Mesendoderm (in vitro differentiated cells): ENCODE data around the gene KRTAP13-4.
A peak's percentile ranks its signal among the peaks of the same experiment; 100 is the strongest.

Experiments
- DNase-seq: peaks from one replicate; pipeline ENCODE4 v3.0.0; 2013
- H2AK5ac ChIP-seq: 2 replicates; pipeline ENCODE4 v1.6.1; 2013; ENCODE audit warnings: low read length, inconsistent platforms
- H2BK120ac ChIP-seq: 2 replicates; pipeline ENCODE4 v1.6.1; 2013; ENCODE audit warnings: low read depth, mild to moderate bottlenecking, low read length, moderate library complexity, mixed read lengths
- H2BK15ac ChIP-seq: replicated peaks from 2 replicates; pipeline ENCODE4 v1.6.1; 2013; ENCODE audit warnings: low read depth, mild to moderate bottlenecking, moderate library complexity
- H2BK5ac ChIP-seq: 2 replicates; pipeline ENCODE4 v1.6.1; 2013; ENCODE audit warnings: low read length, inconsistent platforms
- H3K18ac ChIP-seq: 2 replicates; pipeline ENCODE4 v1.6.1; 2013; ENCODE audit warnings: mild to moderate bottlenecking, low read length, mixed read lengths
- H3K23ac ChIP-seq: one replicate; pipeline ENCODE4 v1.6.1; 2013; ENCODE audit warnings: low read length
- H3K27ac ChIP-seq: 2 replicates; pipeline ENCODE4 v1.5.1; 2013; ENCODE audit warnings: low read depth, mild to moderate bottlenecking, inconsistent platforms, low read length, moderate library complexity
- H3K27me3 ChIP-seq: 2 replicates; pipeline ENCODE4 v1.6.1; 2013; ENCODE audit warnings: low read length, control low read depth, mild to moderate bottlenecking, inconsistent platforms; ENCODE audit not compliant: insufficient read depth, poor library complexity
- H3K36me3 ChIP-seq: 2 replicates; pipeline ENCODE4 v1.6.1; 2013; ENCODE audit warnings: low read length, inconsistent platforms; ENCODE audit not compliant: control insufficient read depth, insufficient read depth
- H3K4ac ChIP-seq: one replicate; pipeline ENCODE4 v1.6.1; 2013; ENCODE audit warnings: low read depth, mild to moderate bottlenecking, low read length, moderate library complexity
- H3K4me1 ChIP-seq: 2 replicates; pipeline ENCODE4 v1.6.1; 2013; ENCODE audit warnings: low read depth, low read length, inconsistent platforms; ENCODE audit not compliant: control insufficient read depth
- H3K4me2 ChIP-seq: 2 replicates; pipeline ENCODE4 v1.6.1; 2013; ENCODE audit warnings: low read length
- H3K4me3 ChIP-seq: 2 replicates; pipeline ENCODE4 v1.5.1; 2013; ENCODE audit warnings: mild to moderate bottlenecking, low read length
- H3K56ac ChIP-seq: one replicate; pipeline ENCODE4 v1.6.1; 2013; ENCODE audit warnings: low read length
- H3K79me1 ChIP-seq: 2 replicates; pipeline ENCODE4 v1.6.1; 2013; ENCODE audit warnings: low read length, inconsistent platforms
- H3K79me2 ChIP-seq: 2 replicates; pipeline ENCODE4 v1.6.1; 2013; ENCODE audit warnings: mild to moderate bottlenecking, low read length; ENCODE audit not compliant: control insufficient read depth, insufficient read depth
- H3K9ac ChIP-seq: 2 replicates; pipeline ENCODE4 v1.6.1; 2013; ENCODE audit warnings: low read length, inconsistent platforms
- H4K5ac ChIP-seq: one replicate; pipeline ENCODE4 v1.6.1; 2013; ENCODE audit warnings: low read length
- H4K8ac ChIP-seq: one replicate; pipeline ENCODE4 v1.6.1; 2013; ENCODE audit warnings: low read depth, mild to moderate bottlenecking, control low read depth, low read length, moderate library complexity
- WGBS: extraction: QIAGEN DNeasy Blood & Tissue Kit; methylation state at CpG from one replicate; pipeline ENCODE4 v1.1.7; 2013; ENCODE audit warnings: low lambda C conversion rate, missing lambda C conversion rate; ENCODE audit not compliant: insufficient coverage; ENCODE audit errors: extremely low coverage; 5-methylcytosine and 5-hydroxymethylcytosine counted together

The KRTAP13-4 gene

GRCh38 chr21:30443226-30443625 is 13.2 kb downstream of the KRTAP13-4 start:
- H3K27ac ChIP-seq, result no peak overlapping the region
- H3K4ac ChIP-seq, result no peak overlapping the region
- H3K9ac ChIP-seq, result no peak overlapping the region
- no peak overlapping the region for H3K4me2 ChIP-seq
- H2AK5ac ChIP-seq, result no peak overlapping the region
- no peak overlapping the region for H3K18ac ChIP-seq
- no peaks in the 10 kb centered on the region for H3K36me3 ChIP-seq
- H3K23ac ChIP-seq, result no peak overlapping the region
- no peaks in the 10 kb centered on the region for H3K79me2 ChIP-seq
- H3K56ac ChIP-seq, result no peak overlapping the region
- H3K4me1 ChIP-seq, result no peaks in the 10 kb centered on the region
- no peaks in the 10 kb centered on the region for H3K79me1 ChIP-seq
- no peak overlapping the region for H2BK120ac ChIP-seq
- no peak for DNase-seq
- no peaks in the 10 kb centered on the region for H3K27me3 ChIP-seq
- H2BK15ac ChIP-seq, result no peak overlapping the region
- H3K4me3 ChIP-seq, result no peak overlapping the region
- no peak overlapping the region for H4K8ac ChIP-seq
- no peak overlapping the region for H2BK5ac ChIP-seq
- H4K5ac ChIP-seq, result no peak overlapping the region

DNA sequence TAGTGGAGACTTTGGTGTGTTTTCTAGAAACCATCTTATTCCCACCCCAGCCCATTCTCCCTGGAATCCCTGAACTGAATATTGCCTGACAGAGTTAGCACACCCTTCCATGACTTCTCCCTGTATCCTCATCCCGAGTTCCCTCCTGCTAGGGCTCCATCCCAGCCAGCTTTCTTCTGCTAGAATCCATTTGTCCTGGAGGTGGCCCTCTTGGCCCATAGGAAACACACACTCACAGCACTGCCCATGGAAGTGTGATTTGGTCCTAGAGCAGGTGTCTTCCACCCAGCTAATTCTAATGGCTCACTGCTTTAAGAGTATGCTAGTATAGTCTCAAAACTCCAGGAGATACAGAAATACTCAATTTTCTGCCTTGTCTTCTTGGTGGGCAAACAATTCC is 14.2 kb downstream of the KRTAP13-4 start:
- no CpG with 5 or more reads among the region's 1 CpG for WGBS

DNA sequence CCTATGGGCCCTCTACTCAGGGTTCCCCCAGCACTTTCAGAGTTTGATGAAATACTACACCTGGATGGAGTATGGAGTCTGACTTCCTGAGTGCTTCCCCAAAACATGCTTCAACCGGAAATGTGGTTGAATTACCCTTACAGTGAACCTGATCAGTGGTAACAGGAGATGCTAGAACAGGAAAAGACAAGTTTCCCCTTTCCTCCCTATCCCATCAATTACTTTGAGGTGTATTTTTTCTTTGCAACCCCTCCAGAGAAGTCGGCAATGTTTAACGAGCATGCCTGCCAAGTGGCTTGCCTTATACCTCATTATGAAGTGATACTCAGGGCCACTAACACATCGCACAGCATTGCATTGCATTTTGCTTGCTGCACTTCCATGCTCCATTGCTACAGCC is 17.0 kb downstream of the KRTAP13-4 start:
- no CpG with 5 or more reads among the region's 4 CpGs for WGBS

More for the DNA sequence above, 14.2 kb downstream of the KRTAP13-4 start:
- no peaks in the 10 kb centered on the region for H3K4me1 ChIP-seq
- no peak overlapping the region for H3K4ac ChIP-seq
- H3K56ac ChIP-seq, result no peak overlapping the region
- no peak overlapping the region for H3K4me2 ChIP-seq
- H2BK120ac ChIP-seq, result no peak overlapping the region
- peak; percentile 15 for DNase-seq
- no peak overlapping the region for H3K23ac ChIP-seq
- no peaks in the 10 kb centered on the region for H3K27me3 ChIP-seq
- H2BK5ac ChIP-seq, result no peak overlapping the region
- no peak overlapping the region for H2AK5ac ChIP-seq
- no peak overlapping the region for H4K8ac ChIP-seq
- no peaks in the 10 kb centered on the region for H3K36me3 ChIP-seq
- no peak overlapping the region for H3K9ac ChIP-seq
- H2BK15ac ChIP-seq, result no peak overlapping the region
- H3K27ac ChIP-seq, result no peak overlapping the region
- no peak overlapping the region for H4K5ac ChIP-seq
- no peaks in the 10 kb centered on the region for H3K79me1 ChIP-seq
- no peak overlapping the region for H3K4me3 ChIP-seq
- H3K18ac ChIP-seq, result no peak overlapping the region
- no peaks in the 10 kb centered on the region for H3K79me2 ChIP-seq

DNA sequence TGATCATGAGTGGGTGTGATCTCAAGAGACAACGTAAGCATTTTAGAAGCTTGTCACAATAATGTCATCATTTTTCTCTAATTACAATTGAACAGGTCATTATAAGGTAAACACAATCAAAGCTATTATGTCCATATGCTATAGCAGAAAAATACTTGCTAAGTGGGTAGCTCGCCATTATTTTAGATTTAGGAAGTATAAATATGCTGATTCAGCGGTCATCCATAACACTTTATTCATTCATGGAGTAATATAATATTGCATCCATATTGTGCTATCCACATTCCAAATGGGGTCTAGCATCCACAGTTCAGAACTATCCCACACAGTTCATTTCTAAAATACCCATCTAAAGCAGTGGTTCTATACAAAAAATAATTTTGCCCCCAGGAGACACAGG is 18.5 kb downstream of the KRTAP13-4 start:
- no peak overlapping the region for H2BK120ac ChIP-seq
- no peaks in the 10 kb centered on the region for H3K4me1 ChIP-seq
- H3K27ac ChIP-seq, result no peak overlapping the region
- H3K23ac ChIP-seq, result no peak overlapping the region
- H2AK5ac ChIP-seq, result no peak overlapping the region
- H3K4me2 ChIP-seq, result no peak overlapping the region
- no peak overlapping the region for H3K4me3 ChIP-seq
- no peaks in the 10 kb centered on the region for H3K79me2 ChIP-seq
- no peak overlapping the region for H2BK15ac ChIP-seq
- no peaks in the 10 kb centered on the region for H3K36me3 ChIP-seq
- no peak overlapping the region for H2BK5ac ChIP-seq
- no peak overlapping the region for H4K5ac ChIP-seq
- no peak overlapping the region for H3K9ac ChIP-seq
- no peak for DNase-seq
- no CpG with 5 or more reads among the region's 3 CpGs for WGBS
- H3K79me1 ChIP-seq, result no peaks in the 10 kb centered on the region
- H3K4ac ChIP-seq, result no peak overlapping the region
- no peaks in the 10 kb centered on the region for H3K27me3 ChIP-seq
- no peak overlapping the region for H3K56ac ChIP-seq
- no peak overlapping the region for H3K18ac ChIP-seq
- H4K8ac ChIP-seq, result no peak overlapping the region

More for the DNA sequence above, 17.0 kb downstream of the KRTAP13-4 start:
- H3K4me1 ChIP-seq, result no peaks in the 10 kb centered on the region
- H3K27ac ChIP-seq, result no peak overlapping the region
- H3K27me3 ChIP-seq, result no peaks in the 10 kb centered on the region
- no peak overlapping the region for H3K4me2 ChIP-seq
- no peak overlapping the region for H4K8ac ChIP-seq
- H3K36me3 ChIP-seq, result no peaks in the 10 kb centered on the region
- no peak overlapping the region for H2BK15ac ChIP-seq
- no peak overlapping the region for H2BK5ac ChIP-seq
- no peak overlapping the region for H3K4me3 ChIP-seq
- no peak for DNase-seq
- no peak overlapping the region for H3K23ac ChIP-seq
- H2BK120ac ChIP-seq, result no peak overlapping the region
- no peaks in the 10 kb centered on the region for H3K79me2 ChIP-seq
- no peak overlapping the region for H4K5ac ChIP-seq
- no peaks in the 10 kb centered on the region for H3K79me1 ChIP-seq
- H2AK5ac ChIP-seq, result no peak overlapping the region
- H3K9ac ChIP-seq, result no peak overlapping the region
- no peak overlapping the region for H3K18ac ChIP-seq
- no peak overlapping the region for H3K4ac ChIP-seq
- no peak overlapping the region for H3K56ac ChIP-seq

- peak; percentile 49 for DNase-seq
Measured at GRCh38 chr21:30463713-30464112, 33.7 kb downstream of the KRTAP13-4 start.

DNA sequence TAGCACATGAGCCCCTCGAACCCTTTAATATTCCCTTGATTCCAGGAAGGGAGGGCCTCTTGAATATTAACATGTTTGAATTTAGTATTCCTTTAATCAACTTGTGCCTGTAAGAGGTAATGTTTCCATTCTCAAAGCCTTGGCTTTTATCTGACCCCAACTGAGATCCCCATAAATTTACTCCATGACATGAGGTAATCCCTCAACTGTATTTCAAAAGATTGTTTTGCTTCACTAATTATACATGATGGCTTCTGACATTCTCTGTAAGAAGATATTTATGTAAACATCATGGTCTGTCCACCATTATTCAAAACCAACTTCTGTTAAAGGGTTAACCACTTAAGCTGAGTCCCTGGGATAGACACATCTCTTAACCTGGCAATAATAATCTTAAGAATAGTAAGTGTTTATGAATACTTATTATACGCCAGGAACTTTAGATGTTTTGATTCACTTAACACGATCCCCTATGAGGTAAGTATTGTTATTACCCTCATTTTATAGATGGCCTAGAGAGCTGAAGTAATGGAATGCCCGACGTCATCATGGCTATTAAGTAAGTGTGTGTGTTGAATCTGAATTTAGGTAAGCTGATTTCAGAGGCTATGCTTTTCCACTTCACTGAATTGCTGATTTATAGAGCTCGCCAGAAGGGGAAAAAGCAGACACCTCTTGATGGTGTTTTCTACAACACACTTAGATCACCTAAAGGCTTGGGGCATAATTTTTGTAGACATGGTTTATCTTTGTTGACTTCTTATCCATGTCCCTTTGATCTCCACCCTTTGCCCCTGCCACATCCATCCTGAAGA is 39.1 kb downstream of the KRTAP13-4 start:
- WGBS, result no CpG with 5 or more reads among the region's 6 CpGs
- H3K18ac ChIP-seq, result no peak overlapping the region

More at GRCh38 chr21:30463713-30464112, 33.7 kb downstream of the KRTAP13-4 start:
- WGBS, result no CpG with 5 or more reads among the region's 3 CpGs
- no peak overlapping the region for H3K18ac ChIP-seq
- no peaks in the 10 kb centered on the region for H3K4me1 ChIP-seq
- no peaks in the 10 kb centered on the region for H3K79me1 ChIP-seq
- no peak overlapping the region for H4K8ac ChIP-seq
- no peaks in the 10 kb centered on the region for H3K27me3 ChIP-seq
- no peaks in the 10 kb centered on the region for H3K36me3 ChIP-seq
- no peak overlapping the region for H2BK120ac ChIP-seq
- no peaks in the 10 kb centered on the region for H3K79me2 ChIP-seq
- H4K5ac ChIP-seq, result no peak overlapping the region
- no peak overlapping the region for H3K4me2 ChIP-seq
- H3K9ac ChIP-seq, result no peak overlapping the region
- no peak overlapping the region for H3K4me3 ChIP-seq
- H2AK5ac ChIP-seq, result no peak overlapping the region
- H3K56ac ChIP-seq, result no peak overlapping the region
- H2BK15ac ChIP-seq, result no peak overlapping the region
- no peak overlapping the region for H3K27ac ChIP-seq
- no peak overlapping the region for H3K4ac ChIP-seq
- H2BK5ac ChIP-seq, result no peak overlapping the region
- no peak overlapping the region for H3K23ac ChIP-seq

More for the DNA sequence above, 39.1 kb downstream of the KRTAP13-4 start:
- DNase-seq, result no peak
- Histone ChIP-seq H4K5ac (no peak overlapping the region), H3K27me3 (no peaks in the 10 kb centered on the region), H2BK120ac (no peak overlapping the region), H3K4me3 (no peak overlapping the region), H3K4ac (no peak overlapping the region), H3K9ac (no peak overlapping the region), H3K79me1 (no peaks in the 10 kb centered on the region), H3K56ac (no peak overlapping the region), H3K36me3 (no peaks in the 10 kb centered on the region), H2BK15ac (no peak overlapping the region), H3K4me2 (no peak overlapping the region), H3K79me2 (no peaks in the 10 kb centered on the region), H3K4me1 (no peaks in the 10 kb centered on the region), H4K8ac (no peak overlapping the region), H2BK5ac (no peak overlapping the region), H3K23ac (no peak overlapping the region), H2AK5ac (no peak overlapping the region), H3K27ac (no peak overlapping the region)
